HepG2 (cell line): ENCODE results near the gene FGF19. TPM values are rescaled to one million over a fixed set of nuclear protein-coding genes. Genes with fewer than 3 reads are reported as not detected.
A peak's percentile ranks its signal among the peaks of the same experiment; 100 is the strongest.

ENCODE experiments used
- EEA1 ChIP-seq: sonication (generic); formaldehyde crosslinking; IDR thresholded peaks from 2 replicates; pipeline ENCODE4 v1.5.1; 2020; ENCODE audit warnings: mild to moderate bottlenecking, missing genetic modification reagents, borderline replicate concordance
- ELF4 ChIP-seq: sonication (generic); formaldehyde crosslinking; IDR thresholded peaks from 2 replicates; pipeline ENCODE4 v1.5.0; 2020; ENCODE audit warnings: missing genetic modification reagents, mild to moderate bottlenecking, moderate library complexity, borderline replicate concordance
- FOXK1 ChIP-seq: sonication (generic); formaldehyde crosslinking; IDR thresholded peaks from 2 replicates; pipeline ENCODE4 v1.4.0; 2020; ENCODE audit warnings: low read depth, missing genetic modification reagents, borderline replicate concordance
- HHEX ChIP-seq: IDR thresholded peaks from 2 replicates; pipeline ENCODE4 v1.6.1; 2016; ENCODE audit warnings: control low read depth
- HNF4G ChIP-seq, 2 experiments: sonication (generic) in 1 of 2; formaldehyde crosslinking in 1 of 2; IDR thresholded peaks; 2 replicates each; pipeline versions ENCODE4 v1.4.0 to v1.6.1; 2011 to 2020; ENCODE audit warnings: borderline replicate concordance in 2 of 2, low read depth in 2 of 2, mild to moderate bottlenecking in 2 of 2, low read length in 1 of 2, missing genetic modification reagents in 1 of 2, moderate library complexity in 1 of 2
- NBN ChIP-seq: fragments of 450-650 bp; conservative IDR thresholded peaks from 2 replicates; pipeline ENCODE4 v1.6.1; 2017
- NR0B2 ChIP-seq: sonication (generic); formaldehyde crosslinking; IDR thresholded peaks from 2 replicates; pipeline ENCODE4 v1.4.0; 2020; ENCODE audit warnings: mild to moderate bottlenecking, missing genetic modification reagents
- POLR2A ChIP-seq, 2 experiments: IDR thresholded peaks; 2 replicates each; pipeline ENCODE4 v1.6.1; 2011; ENCODE audit warnings: low read depth in 2 of 2, low read length in 2 of 2, mild to moderate bottlenecking in 1 of 2, moderate library complexity in 1 of 2; ENCODE audit not compliant: insufficient read depth in 1 of 2
- SIN3B ChIP-seq: fragments of 150-350 bp; IDR thresholded peaks from 2 replicates; pipeline ENCODE4 v1.6.1; 2014; ENCODE audit warnings: low read length
- SKI ChIP-seq: fragments of 450-650 bp; IDR thresholded peaks from one replicate; pipeline ENCODE4 v1.6.1; 2018; ENCODE audit warnings: mild to moderate bottlenecking; ENCODE audit not compliant: partially characterized antibody
- SP140L ChIP-seq: sonication (generic); formaldehyde crosslinking; IDR thresholded peaks from 2 replicates; pipeline ENCODE4 v1.4.0; 2020; ENCODE audit warnings: missing genetic modification reagents, borderline replicate concordance
- TFE3 ChIP-seq: IDR thresholded peaks from 2 replicates; pipeline ENCODE4 v1.6.1; 2016
- ZHX2 ChIP-seq, 2 experiments: sonication (generic) in 1 of 2; formaldehyde crosslinking in 1 of 2; IDR thresholded peaks; 2 replicates each; pipeline versions ENCODE4 v1.6.1 to v1.9.0; 2014 to 2022; ENCODE audit warnings: antibody characterized with exemption in 1 of 2, borderline replicate concordance in 1 of 2, inconsistent platforms in 1 of 2, low read depth in 1 of 2, missing genetic modification reagents in 1 of 2
- ZNF563 ChIP-seq: sonication (generic); formaldehyde crosslinking; IDR thresholded peaks from 2 replicates; pipeline ENCODE4 v1.8.0; 2022; ENCODE audit warnings: mild to moderate bottlenecking, moderate library complexity, missing genetic modification reagents
- ZNF564 ChIP-seq: sonication (generic); formaldehyde crosslinking; IDR thresholded peaks from 2 replicates; pipeline ENCODE4 v1.8.1; 2023; ENCODE audit warnings: mild to moderate bottlenecking, missing genetic modification reagents
- polyA plus RNA-seq, 8 experiments: library from polyadenylated mRNA; depleted of rRNA in 3 of 8; stranded (reverse) in 7 of 8; unstranded in 1 of 8; fragments of >200 nt; fragmentation: Illumina TruSeq in 4 of 8; extraction: Trizol in 4 of 8; gene quantifications; 2 replicates each; pipeline versions ENCODE4 v1.2.1 to v1.2.3, GENCODE V29; 2011 to 2016; ENCODE audit warnings: low read depth in 4 of 8, missing spikeins in 1 of 8, mixed read lengths in 1 of 8; ENCODE audit not compliant: insufficient read depth in 1 of 8
- total RNA-seq, 5 experiments: library from RNA; depleted of rRNA; stranded (reverse); fragments of >200 nt; fragmentation: Illumina TruSeq; extraction: Trizol; gene quantifications; 2 replicates each; pipeline ENCODE4 v1.2.3, GENCODE V29; 2016; ENCODE audit warnings: low read depth in 1 of 5
- TF ChIP-seq, protein P1 (sequence below): IDR thresholded peaks from 2 replicates; pipeline ENCODE4 v1.6.1; 2016; ENCODE audit warnings: mild to moderate bottlenecking
- TF ChIP-seq, protein P2 (sequence below): sonication (generic); formaldehyde crosslinking; IDR thresholded peaks from 2 replicates; pipeline ENCODE4 v1.5.0; 2020; ENCODE audit warnings: missing genetic modification reagents

FGF19 gene
- total and polyA plus RNA-seq, 2 of the 13 experiments (the other 11 are each of a cell fraction or from before 2014, with no cell fraction given) = 0.07 TPM; not detected in 1

GRCh38 chr11:69700278-69701140 lies 3.3 kb downstream of the FGF19 start (continued):
- TF ChIP-seq, protein P1, sequence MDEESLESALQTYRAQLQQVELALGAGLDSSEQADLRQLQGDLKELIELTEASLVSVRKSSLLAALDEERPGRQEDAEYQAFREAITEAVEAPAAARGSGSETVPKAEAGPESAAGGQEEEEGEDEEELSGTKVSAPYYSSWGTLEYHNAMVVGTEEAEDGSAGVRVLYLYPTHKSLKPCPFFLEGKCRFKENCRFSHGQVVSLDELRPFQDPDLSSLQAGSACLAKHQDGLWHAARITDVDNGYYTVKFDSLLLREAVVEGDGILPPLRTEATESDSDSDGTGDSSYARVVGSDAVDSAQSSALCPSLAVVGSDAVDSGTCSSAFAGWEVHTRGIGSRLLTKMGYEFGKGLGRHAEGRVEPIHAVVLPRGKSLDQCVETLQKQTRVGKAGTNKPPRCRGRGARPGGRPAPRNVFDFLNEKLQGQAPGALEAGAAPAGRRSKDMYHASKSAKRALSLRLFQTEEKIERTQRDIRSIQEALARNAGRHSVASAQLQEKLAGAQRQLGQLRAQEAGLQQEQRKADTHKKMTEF (CRISPR knock-in tag) = peak; percentile 80
- TF ChIP-seq ZNF563 (CRISPR knock-in tag) (0 out of 2 replicates have a peak, but pooled peaks have one; percentile 27), NR0B2 (CRISPR knock-in tag) (0 out of 2 replicates have a peak, but pooled peaks have one; percentile 56), TFE3 (no peak), NBN (no peak), ELF4 (no peak), SKI (no peak), EEA1 (CRISPR knock-in tag) (no peak; the same call in 1 of the 2 replicates), POLR2A (IDR thresholded peaks at IDR 0.05; ENCODE audit: insufficient read depth in 1 of 2, low read depth in 2 of 2, low read length in 2 of 2) (no peak), FOXK1 (peak; percentile 38; the same call in 1 of the 2 replicates), SP140L (CRISPR knock-in tag) (no peak), ZHX2 (IDR thresholded peaks at IDR 0.05; ENCODE audit: low read depth) (0 out of 2 replicates have a peak, but pooled peaks have one; percentile 39), ZHX2 (CRISPR knock-in tag; IDR thresholded peaks at IDR 0.05; ENCODE audit: borderline replicate concordance) (no peak), HHEX (CRISPR knock-in tag) (no peak), ZNF564 (CRISPR knock-in tag) (peak; percentile 32; the same call in 1 of the 2 replicates), SIN3B (no peak), HNF4G (IDR thresholded peaks at IDR 0.05; ENCODE audit: borderline replicate concordance, low read depth, low read length) (0 out of 2 replicates have a peak, but pooled peaks have one; percentile 4), HNF4G (CRISPR knock-in tag; IDR thresholded peaks at IDR 0.05; ENCODE audit: borderline replicate concordance, low read depth) (no peak)
- TF ChIP-seq, protein P2, sequence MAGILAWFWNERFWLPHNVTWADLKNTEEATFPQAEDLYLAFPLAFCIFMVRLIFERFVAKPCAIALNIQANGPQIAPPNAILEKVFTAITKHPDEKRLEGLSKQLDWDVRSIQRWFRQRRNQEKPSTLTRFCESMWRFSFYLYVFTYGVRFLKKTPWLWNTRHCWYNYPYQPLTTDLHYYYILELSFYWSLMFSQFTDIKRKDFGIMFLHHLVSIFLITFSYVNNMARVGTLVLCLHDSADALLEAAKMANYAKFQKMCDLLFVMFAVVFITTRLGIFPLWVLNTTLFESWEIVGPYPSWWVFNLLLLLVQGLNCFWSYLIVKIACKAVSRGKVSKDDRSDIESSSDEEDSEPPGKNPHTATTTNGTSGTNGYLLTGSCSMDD = no peak
